IMR-90 (cell line): ENCODE results near the gene NETO2.

Experiments
- CEBPB ChIP-seq: IDR thresholded peaks from 2 replicates; pipeline ENCODE4 v1.6.1; 2012; ENCODE audit warnings: low read depth, low read length, improper control_type of control experiment
- CHD1 ChIP-seq: IDR thresholded peaks from 2 replicates; pipeline ENCODE4 v1.6.1; 2012; ENCODE audit warnings: low read depth, low read length, improper control_type of control experiment
- CTCF ChIP-seq: conservative IDR thresholded peaks from 2 replicates; pipeline ENCODE4 v1.5.1; 2012; ENCODE audit warnings: mild to moderate bottlenecking, low read depth, low read length, improper control_type of control experiment
- FOS ChIP-seq: fragments of 150-350 bp; IDR thresholded peaks from 2 replicates; pipeline ENCODE4 v1.6.1; 2016; ENCODE audit warnings: low read depth, low read length
- MXI1 ChIP-seq: IDR thresholded peaks from 2 replicates; pipeline ENCODE4 v1.6.1; 2012; ENCODE audit warnings: low read depth, mild to moderate bottlenecking, low read length, moderate library complexity, borderline replicate concordance
- POLR2A ChIP-seq: IDR thresholded peaks from 2 replicates; pipeline ENCODE4 v1.6.1; 2012; ENCODE audit warnings: mild to moderate bottlenecking, low read depth, low read length

DNA sequence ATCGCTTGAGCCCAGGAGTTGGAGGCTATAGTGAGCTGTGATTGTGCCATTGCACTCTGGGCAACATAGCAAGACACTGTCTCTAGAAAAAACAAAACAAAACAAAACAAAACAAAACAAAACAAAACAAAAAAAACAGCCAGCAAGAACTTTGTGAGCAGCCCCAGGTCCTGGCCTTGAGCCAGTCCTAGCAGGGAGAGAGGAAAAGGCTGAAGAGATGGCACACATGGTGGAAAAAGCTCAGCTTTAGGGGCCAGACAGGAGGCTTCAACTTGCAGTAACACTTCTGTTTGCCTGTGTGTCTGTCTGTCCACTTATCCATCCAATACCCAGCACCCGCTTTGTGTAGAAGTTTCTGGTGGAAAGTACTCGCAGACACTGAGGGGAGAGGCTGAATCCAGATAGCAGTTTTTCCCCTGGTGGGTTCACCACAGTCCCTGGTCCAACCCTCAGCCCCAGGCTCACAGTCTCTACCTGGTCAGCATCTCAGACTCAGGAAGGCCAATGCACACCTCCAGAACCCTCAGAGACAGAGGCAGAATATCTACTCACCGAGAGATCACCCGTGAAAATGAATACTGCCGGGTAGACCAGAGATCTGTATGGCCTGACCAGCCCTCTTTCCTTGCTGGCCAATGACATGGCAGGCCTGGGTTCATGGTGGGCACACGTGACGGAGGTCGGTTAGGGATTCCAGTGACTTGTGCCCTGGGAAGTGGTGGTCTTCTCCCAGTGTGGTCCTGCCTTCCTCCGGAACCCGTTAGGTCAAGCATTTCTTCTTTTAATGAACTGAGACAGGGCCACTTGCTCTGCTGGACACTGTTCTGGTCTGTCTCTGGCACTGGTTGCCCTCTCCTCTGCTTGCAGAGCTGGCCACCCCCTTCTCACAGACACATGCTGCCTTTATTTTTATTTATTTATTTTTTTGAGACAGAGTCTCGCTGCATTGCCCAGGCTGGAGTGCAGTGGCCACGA lies 90.8 kb downstream of the NETO2 start:
- TF ChIP-seq CTCF (no peak), POLR2A (no peak), CHD1 (no peak), FOS (no peak), CEBPB (no peak), MXI1 (no peak)
